ENCODE results near the gene KCNN3. TPM values are rescaled to one million over a fixed set of nuclear protein-coding genes. Genes with fewer than 3 reads are reported as not detected.

Gene KCNN3
- total and polyA plus RNA-seq, 2 of the 13 experiments (the other 11 are each of a cell fraction or from before 2014, with no cell fraction given): not detected

GRCh38 chr1:154797175-154797574 lies 72.9 kb downstream of the KCNN3 start:
- no peak overlapping the region for H3K4me3 ChIP-seq (replicated peaks in 1 of 3; ENCODE audit: insufficient read depth in 1 of 3, low read depth in 2 of 3, low read length in 3 of 3)
- H2AFZ ChIP-seq (ENCODE audit: low read length): no peak overlapping the region
- H3K4me1 ChIP-seq (ENCODE audit: insufficient read depth, low read length): no peaks in the 10 kb centered on the region
- H3K9me3 ChIP-seq (ENCODE audit: low read length): no peaks in the 10 kb centered on the region
- H3K36me3 ChIP-seq (replicated peaks in 1 of 2; ENCODE audit: control insufficient read depth in 1 of 2, insufficient read depth in 2 of 2, low read length in 2 of 2): no peaks in the 10 kb centered on the region
- DNase-seq (ENCODE audit: low spot score): no peak
- in situ Hi-C loops (cut with HindIII; ENCODE audit: extremely low pct_ligation_motif_present, low pct_unique_long_range_greater_than_20kb) (no loop called here), intact Hi-C loops (cut with micrococcal nuclease; ENCODE audit: unreplicated experiment) (no loop called here)
- CTCF ChIA-PET (ENCODE audit: low intra/inter-chr PET ratio, low total read pairs): no interaction called here
- no peaks in the 10 kb centered on the region for H4K20me1 ChIP-seq (ENCODE audit: insufficient read depth, low read length)
- 12% methylated on average over 6 of the region's 6 CpGs for WGBS (ENCODE audit: low lambda C conversion rate)
- POLR2A ChIA-PET: no interaction called here
- peaks cover 5 to 12% of the 10 kb centered on the region in 2 experiments; a peak in 2 of 5 replicates for H3K27me3 ChIP-seq (ENCODE audit: control insufficient read depth in 1 of 2, insufficient read depth in 2 of 2, low read length in 2 of 2)
- no peaks in the 10 kb centered on the region for H3K79me2 ChIP-seq (ENCODE audit: insufficient read depth, low read length)
- FAIRE-seq: no peak
- no peak overlapping the region for H3K4me2 ChIP-seq (ENCODE audit: low read depth, low read length)
- BruUV-seq (replicated peaks): no TSS peak
- H3K9ac ChIP-seq (ENCODE audit: insufficient read depth, low read depth, low read length): no peak overlapping the region
- ATAC-seq: no peak
- TF ChIP-seq CREB3 (CRISPR knock-in tag; IDR thresholded peaks at IDR 0.05): no peak
- no peak for TF ChIP-seq HINFP (CRISPR knock-in tag; IDR thresholded peaks at IDR 0.05; ENCODE audit: low read depth)
- TF ChIP-seq PAX8 (CRISPR knock-in tag; IDR thresholded peaks at IDR 0.05; ENCODE audit: borderline replicate concordance): no peak
- TF ChIP-seq ZNF124 (CRISPR knock-in tag; IDR thresholded peaks at IDR 0.05): no peak
- TF ChIP-seq ATF5 (CRISPR knock-in tag; IDR thresholded peaks at IDR 0.05; ENCODE audit: low read depth): no peak
- TF ChIP-seq ZNF703 (CRISPR knock-in tag; IDR thresholded peaks at IDR 0.05; ENCODE audit: borderline replicate concordance): no peak
- no peak for TF ChIP-seq ZNF709 (CRISPR knock-in tag; IDR thresholded peaks at IDR 0.05)
- no peak for TF ChIP-seq TCF12 (IDR thresholded peaks at IDR 0.05)
- no peak for TF ChIP-seq TCF12 (CRISPR knock-in tag; IDR thresholded peaks at IDR 0.05)
- no peak for TF ChIP-seq AGO1 (IDR thresholded peaks at IDR 0.05; ENCODE audit: low read depth, low read length, poor library complexity, severe bottlenecking)
- TF ChIP-seq ZFP91 (CRISPR knock-in tag; IDR thresholded peaks at IDR 0.05; ENCODE audit: borderline replicate concordance): no peak
- TF ChIP-seq MED13 (CRISPR knock-in tag; IDR thresholded peaks at IDR 0.05): no peak
- no peak overlapping the region for H3K27ac ChIP-seq (ENCODE audit: extremely low read length, insufficient read depth, low read length)

Data from HepG2 (cell line).